ENCODE results near the gene STPG4. TPM values are rescaled to one million over a fixed set of nuclear protein-coding genes. Genes with fewer than 3 reads are reported as not detected.
"Not testable (repeated sequence)": the region's sequence is repeated elsewhere in the genome, so short reads cannot be mapped to it uniquely, and the experiment has no call there.

The STPG4 gene
- total and polyA plus RNA-seq, 8 donors, result 0.17 to 1.0 (median 0.33) TPM

DNA sequence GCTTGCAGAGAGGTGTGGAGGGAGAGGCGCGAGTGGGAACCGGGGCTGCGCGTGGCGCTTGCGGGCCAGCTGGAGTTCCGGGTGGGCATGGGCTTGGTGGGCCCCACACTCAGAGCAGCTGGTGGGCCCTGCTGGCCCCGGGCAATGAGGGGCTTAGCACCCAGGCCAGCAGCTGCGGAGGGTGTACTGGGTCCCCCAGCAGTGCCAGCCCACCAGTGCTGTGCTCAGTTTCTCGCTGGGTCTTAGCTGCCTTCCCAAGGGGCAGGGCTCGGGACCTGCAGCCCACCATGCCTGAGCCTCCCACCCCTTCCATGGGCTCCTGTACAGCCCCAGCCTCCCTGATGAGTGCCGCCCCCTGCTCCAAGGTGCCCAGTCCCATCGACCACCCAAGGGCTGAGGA is 55.4 kb downstream of the STPG4 start:
- H3K36me3 ChIP-seq; H3K4me1 ChIP-seq; H3K4me3 ChIP-seq; H3K27ac ChIP-seq; H3K27me3 ChIP-seq; DNase-seq; ATAC-seq; intact Hi-C loops (cut with DNase I); H3K9me3 ChIP-seq: not testable (repeated sequence)

DNA sequence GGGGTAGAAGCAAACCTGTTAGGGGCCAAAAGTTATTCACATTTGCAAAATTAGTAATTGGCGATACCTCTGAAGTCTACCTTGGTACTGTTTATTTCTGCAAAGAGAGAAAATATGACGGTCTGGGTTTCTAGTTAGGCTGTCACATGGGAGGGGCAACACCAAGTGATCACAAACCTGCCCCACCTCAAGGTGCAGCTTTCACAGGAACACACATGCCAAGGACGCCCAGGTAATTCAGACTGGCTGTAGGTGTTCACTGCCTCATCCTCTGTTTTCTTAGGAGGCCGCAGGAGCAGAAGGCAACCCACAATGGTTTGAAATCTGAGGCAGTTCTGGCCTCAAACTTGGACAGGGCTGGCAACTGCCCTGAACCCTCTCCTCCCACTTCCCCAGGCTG is 56.2 kb downstream of the STPG4 start:
- H3K27ac ChIP-seq, result no peak overlapping the region

DNA sequence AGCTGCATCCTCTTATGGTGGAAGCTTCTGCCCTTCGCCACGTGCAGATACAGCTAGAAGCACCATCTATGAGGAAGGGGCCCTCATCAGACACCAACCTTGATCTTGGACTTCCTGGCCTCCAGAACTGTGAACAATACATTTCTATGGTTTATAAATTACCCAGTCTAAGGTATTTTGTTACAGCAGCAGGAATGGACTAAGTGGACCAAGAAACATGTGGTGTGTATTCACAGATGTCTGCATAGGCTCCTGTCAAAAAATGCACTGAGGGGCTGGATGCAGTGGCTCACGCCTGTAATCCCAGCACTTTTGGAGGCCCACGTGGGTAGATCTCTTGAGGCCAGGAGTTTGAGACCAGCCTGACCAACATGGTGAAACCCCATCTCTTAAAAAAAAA is 57.5 kb downstream of the STPG4 start:
- Histone ChIP-seq H3K27ac (no peak overlapping the region), H3K36me3 (no peaks in the 10 kb centered on the region), H3K27me3 (no peaks in the 10 kb centered on the region), H3K4me3 (no peak overlapping the region), H3K9me3 (no peaks in the 10 kb centered on the region), H3K4me1 (no peaks in the 10 kb centered on the region)
- no peak for TF ChIP-seq CTCF (IDR thresholded peaks at IDR 0.05)
- ATAC-seq, result no peak
- intact Hi-C loops (cut with DNase I), result no loop called here
- no peak for DNase-seq

More for the DNA sequence above, 56.2 kb downstream of the STPG4 start:
- intact Hi-C loops (cut with DNase I), result no loop called here
- Histone ChIP-seq H3K36me3 (no peaks in the 10 kb centered on the region), H3K9me3 (no peaks in the 10 kb centered on the region), H3K27me3 (no peaks in the 10 kb centered on the region), H3K4me3 (no peak overlapping the region), H3K4me1 (no peaks in the 10 kb centered on the region)
- ATAC-seq (no peak), DNase-seq (no peak)
- TF ChIP-seq CTCF (IDR thresholded peaks at IDR 0.05), result no peak

DNA sequence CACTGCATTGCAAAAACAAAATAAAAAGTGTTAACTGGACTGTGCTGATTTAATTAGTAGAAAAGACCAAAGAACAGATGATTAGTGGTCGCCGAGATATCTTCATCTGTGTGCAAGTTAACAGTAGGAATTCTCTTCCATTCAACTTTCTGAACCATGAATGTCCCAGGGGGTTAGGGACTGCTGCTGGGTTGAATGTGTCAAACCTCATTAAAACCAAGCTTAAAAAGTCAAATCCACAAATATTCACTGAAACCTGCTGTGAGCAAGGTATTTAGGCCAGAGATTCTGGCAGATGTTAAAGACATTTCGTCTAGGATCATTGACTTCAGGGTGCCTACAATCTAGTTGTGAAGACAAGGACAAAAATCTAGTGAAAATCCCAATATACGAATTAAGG is 58.7 kb downstream of the STPG4 start:
- intact Hi-C loops (cut with DNase I), result no loop called here
- no peak for ATAC-seq
- no peak overlapping the region for H3K4me3 ChIP-seq
- H3K4me1 ChIP-seq, result no peaks in the 10 kb centered on the region
- TF ChIP-seq CTCF (IDR thresholded peaks at IDR 0.05), result no peak
- DNase-seq, result no peak
- no peaks in the 10 kb centered on the region for H3K36me3 ChIP-seq
- no peaks in the 10 kb centered on the region for H3K9me3 ChIP-seq
- H3K27ac ChIP-seq, result no peak overlapping the region
- H3K27me3 ChIP-seq, result no peaks in the 10 kb centered on the region

GRCh38 chr2:47095349-47096020 is 59.6 kb downstream of the STPG4 start:
- H3K27ac ChIP-seq, result no peak overlapping the region
- TF ChIP-seq CTCF (IDR thresholded peaks at IDR 0.05), result no peak
- ATAC-seq (no peak), DNase-seq (no peak)
- no peak overlapping the region for H3K4me3 ChIP-seq
- no peaks in the 10 kb centered on the region for H3K36me3 ChIP-seq
- intact Hi-C loops (cut with DNase I), result no loop called here
- H3K9me3 ChIP-seq, result no peaks in the 10 kb centered on the region
- no peaks in the 10 kb centered on the region for H3K4me1 ChIP-seq
- H3K27me3 ChIP-seq, result no peaks in the 10 kb centered on the region

Measured in left lung (tissue), 10 donors.